K562 (cell line): Measurements from ENCODE around the gene FAM43B. TPM values are rescaled to one million over a fixed set of nuclear protein-coding genes. Genes with fewer than 3 reads are reported as not detected.
A peak's percentile ranks its signal among the peaks of the same experiment; 100 is the strongest.

Experiments used
- CEBPB ChIP-seq: fragments of 450-650 bp; IDR thresholded peaks from 2 replicates; pipeline ENCODE4 v1.6.1; 2016; ENCODE audit warnings: missing genetic modification characterization, missing compliant biosample characterization
- HNRNPLL ChIP-seq: fragments of 200-400 bp; formaldehyde crosslinking; IDR thresholded peaks from 2 replicates; pipeline ENCODE4 v1.6.1; 2017; ENCODE audit warnings: low read length, low read depth, mild to moderate bottlenecking; ENCODE audit not compliant: poor library complexity, severe bottlenecking
- MAFF ChIP-seq: IDR thresholded peaks from 2 replicates; pipeline ENCODE4 v1.6.1; 2012; ENCODE audit warnings: low read length, improper control_type of control experiment
- RB1 ChIP-seq: fragments of 450-650 bp; IDR thresholded peaks from 2 replicates; pipeline ENCODE4 v1.6.1; 2017; ENCODE audit warnings: low read depth, mild to moderate bottlenecking
- REST ChIP-seq, 2 experiments: fragments of 450-650 bp; formaldehyde crosslinking in 1 of 2; IDR thresholded peaks; 2 replicates each; pipeline versions ENCODE4 v1.4.0 to v1.6.1; 2014 to 2020; ENCODE audit warnings: mild to moderate bottlenecking in 2 of 2, borderline replicate concordance in 1 of 2, low read depth in 1 of 2
- TBL1XR1 ChIP-seq, 2 experiments: IDR thresholded peaks; 2 replicates each; pipeline ENCODE4 v1.6.1; 2012; ENCODE audit warnings: improper control_type of control experiment in 2 of 2, low read length in 2 of 2, mild to moderate bottlenecking in 1 of 2
- ZNF121 ChIP-seq: sonication (generic); formaldehyde crosslinking; conservative IDR thresholded peaks from 2 replicates; pipeline ENCODE4 v1.8.0; 2022; ENCODE audit warnings: missing genetic modification reagents
- polyA plus RNA-seq, 8 experiments: library from polyadenylated mRNA; depleted of rRNA in 4 of 8; stranded (reverse) in 5 of 8; unstranded in 3 of 8; fragments of >200 nt; fragmentation: Nextera tagmentation in 2 of 8; fragmentation: Illumina TruSeq in 1 of 8; extraction: Ambion mirVana in 2 of 8; extraction: Trizol in 1 of 8; gene quantifications; 2 replicates each; pipeline versions ENCODE4 v1.2.1 to v1.2.3, GENCODE V29; 2011 to 2014; ENCODE audit warnings: inconsistent platforms in 1 of 8, missing spikeins in 1 of 8
- total RNA-seq, 7 experiments: library from RNA; depleted of rRNA in 6 of 7; stranded (reverse); fragments of >200 nt in 6 of 7; fragmentation: Illumina TruSeq in 2 of 7; extraction: Trizol in 2 of 7; gene quantifications; 2 replicates each; pipeline versions ENCODE4 v1.2.1 to v1.2.3, GENCODE V29; 2011 to 2021; ENCODE audit warnings: low replicate concordance in 1 of 7
- TF ChIP-seq, protein P1 (sequence below): fragments of 200-800 bp; sonication (Bioruptor generic); IDR thresholded peaks from 2 replicates; pipeline ENCODE4 v1.6.1; 2016; ENCODE audit warnings: missing genetic modification characterization, missing compliant biosample characterization
- TF ChIP-seq, protein P2 (sequence below): fragments of 450-650 bp; IDR thresholded peaks from 2 replicates; pipeline ENCODE4 v1.6.1; 2016; ENCODE audit warnings: low read depth, mild to moderate bottlenecking, moderate library complexity
- TF ChIP-seq, protein P3 (sequence below): fragments of 450-650 bp; formaldehyde crosslinking; IDR thresholded peaks from 2 replicates; pipeline ENCODE4 v1.4.0; 2020; ENCODE audit warnings: mild to moderate bottlenecking, moderate library complexity

The FAM43B gene
- total and polyA plus RNA-seq, 9 of the 15 experiments (the other 6 are each of a cell fraction or from before 2014, with no cell fraction given): not detected

GRCh38 chr1:20521960-20522861, 30.2 kb upstream of the FAM43B start (continued):
- TF ChIP-seq REST (IDR thresholded peaks at IDR 0.05; ENCODE audit: borderline replicate concordance): peak; percentile 85
- no peak for TF ChIP-seq REST (CRISPR knock-in tag; IDR thresholded peaks at IDR 0.05; ENCODE audit: low read depth)
- TF ChIP-seq MAFF: peak; percentile 37
- TF ChIP-seq TBL1XR1 (IDR thresholded peaks at IDR 0.05; ENCODE audit: low read length in 2 of 2): no peak
- TF ChIP-seq ZNF121: no peak
- TF ChIP-seq HNRNPLL: no peak
- peak; percentile 41; the same call in 1 of the 2 replicates for TF ChIP-seq RB1
- TF ChIP-seq, protein P1, sequence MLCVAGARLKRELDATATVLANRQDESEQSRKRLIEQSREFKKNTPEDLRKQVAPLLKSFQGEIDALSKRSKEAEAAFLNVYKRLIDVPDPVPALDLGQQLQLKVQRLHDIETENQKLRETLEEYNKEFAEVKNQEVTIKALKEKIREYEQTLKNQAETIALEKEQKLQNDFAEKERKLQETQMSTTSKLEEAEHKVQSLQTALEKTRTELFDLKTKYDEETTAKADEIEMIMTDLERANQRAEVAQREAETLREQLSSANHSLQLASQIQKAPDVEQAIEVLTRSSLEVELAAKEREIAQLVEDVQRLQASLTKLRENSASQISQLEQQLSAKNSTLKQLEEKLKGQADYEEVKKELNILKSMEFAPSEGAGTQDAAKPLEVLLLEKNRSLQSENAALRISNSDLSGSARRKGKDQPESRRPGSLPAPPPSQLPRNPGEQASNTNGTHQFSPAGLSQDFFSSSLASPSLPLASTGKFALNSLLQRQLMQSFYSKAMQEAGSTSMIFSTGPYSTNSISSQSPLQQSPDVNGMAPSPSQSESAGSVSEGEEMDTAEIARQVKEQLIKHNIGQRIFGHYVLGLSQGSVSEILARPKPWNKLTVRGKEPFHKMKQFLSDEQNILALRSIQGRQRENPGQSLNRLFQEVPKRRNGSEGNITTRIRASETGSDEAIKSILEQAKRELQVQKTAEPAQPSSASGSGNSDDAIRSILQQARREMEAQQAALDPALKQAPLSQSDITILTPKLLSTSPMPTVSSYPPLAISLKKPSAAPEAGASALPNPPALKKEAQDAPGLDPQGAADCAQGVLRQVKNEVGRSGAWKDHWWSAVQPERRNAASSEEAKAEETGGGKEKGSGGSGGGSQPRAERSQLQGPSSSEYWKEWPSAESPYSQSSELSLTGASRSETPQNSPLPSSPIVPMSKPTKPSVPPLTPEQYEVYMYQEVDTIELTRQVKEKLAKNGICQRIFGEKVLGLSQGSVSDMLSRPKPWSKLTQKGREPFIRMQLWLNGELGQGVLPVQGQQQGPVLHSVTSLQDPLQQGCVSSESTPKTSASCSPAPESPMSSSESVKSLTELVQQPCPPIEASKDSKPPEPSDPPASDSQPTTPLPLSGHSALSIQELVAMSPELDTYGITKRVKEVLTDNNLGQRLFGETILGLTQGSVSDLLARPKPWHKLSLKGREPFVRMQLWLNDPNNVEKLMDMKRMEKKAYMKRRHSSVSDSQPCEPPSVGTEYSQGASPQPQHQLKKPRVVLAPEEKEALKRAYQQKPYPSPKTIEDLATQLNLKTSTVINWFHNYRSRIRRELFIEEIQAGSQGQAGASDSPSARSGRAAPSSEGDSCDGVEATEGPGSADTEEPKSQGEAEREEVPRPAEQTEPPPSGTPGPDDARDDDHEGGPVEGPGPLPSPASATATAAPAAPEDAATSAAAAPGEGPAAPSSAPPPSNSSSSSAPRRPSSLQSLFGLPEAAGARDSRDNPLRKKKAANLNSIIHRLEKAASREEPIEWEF (CRISPR knock-in tag): peak; percentile 88; the same call in 1 of the 2 replicates
- no peak for TF ChIP-seq CEBPB (tag)
- TF ChIP-seq, protein P2, sequence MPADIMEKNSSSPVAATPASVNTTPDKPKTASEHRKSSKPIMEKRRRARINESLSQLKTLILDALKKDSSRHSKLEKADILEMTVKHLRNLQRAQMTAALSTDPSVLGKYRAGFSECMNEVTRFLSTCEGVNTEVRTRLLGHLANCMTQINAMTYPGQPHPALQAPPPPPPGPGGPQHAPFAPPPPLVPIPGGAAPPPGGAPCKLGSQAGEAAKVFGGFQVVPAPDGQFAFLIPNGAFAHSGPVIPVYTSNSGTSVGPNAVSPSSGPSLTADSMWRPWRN: no peak
- TF ChIP-seq, protein P3, sequence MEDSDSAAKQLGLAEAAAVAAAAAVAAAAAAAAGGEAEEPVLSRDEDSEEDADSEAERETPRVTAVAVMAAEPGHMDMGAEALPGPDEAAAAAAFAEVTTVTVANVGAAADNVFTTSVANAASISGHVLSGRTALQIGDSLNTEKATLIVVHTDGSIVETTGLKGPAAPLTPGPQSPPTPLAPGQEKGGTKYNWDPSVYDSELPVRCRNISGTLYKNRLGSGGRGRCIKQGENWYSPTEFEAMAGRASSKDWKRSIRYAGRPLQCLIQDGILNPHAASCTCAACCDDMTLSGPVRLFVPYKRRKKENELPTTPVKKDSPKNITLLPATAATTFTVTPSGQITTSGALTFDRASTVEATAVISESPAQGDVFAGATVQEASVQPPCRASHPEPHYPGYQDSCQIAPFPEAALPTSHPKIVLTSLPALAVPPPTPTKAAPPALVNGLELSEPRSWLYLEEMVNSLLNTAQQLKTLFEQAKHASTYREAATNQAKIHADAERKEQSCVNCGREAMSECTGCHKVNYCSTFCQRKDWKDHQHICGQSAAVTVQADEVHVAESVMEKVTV: peak; percentile 85
